CD4-positive, alpha-beta T cell treated with Interleukin-6 at 100 ng/mL for 8 hours (primary cell): ENCODE measurements around the gene RAB31.

ENCODE experiments used
- DNase-seq: peaks from one replicate; pipeline ENCODE4 v3.0.0-alpha.2; 2020; ENCODE audit warnings: mixed read lengths, low spot score

The RAB31 gene

GRCh38 chr18:9822587-9823185 is 114.6 kb downstream of the RAB31 start:
- no peak for DNase-seq

- no peak for DNase-seq
These were observed 115.8 kb downstream of the RAB31 start for GRCh38 chr18:9823805-9824473.

- DNase-seq = no peak
These were observed 116.4 kb downstream of the RAB31 start for GRCh38 chr18:9824474-9824832.

GRCh38 chr18:9824952-9825371 is 116.9 kb downstream of the RAB31 start:
- DNase-seq = no peak

- DNase-seq = no peak
These were observed 117.5 kb downstream of the RAB31 start for GRCh38 chr18:9825571-9826073.

- no peak for DNase-seq
These were observed 118.6 kb downstream of the RAB31 start for GRCh38 chr18:9826685-9827084.

GRCh38 chr18:9827211-9827792 is 119.2 kb downstream of the RAB31 start:
- DNase-seq = no peak

GRCh38 chr18:9827793-9828505 is 119.8 kb downstream of the RAB31 start:
- DNase-seq = no peak

- DNase-seq = no peak
These were observed 120.7 kb downstream of the RAB31 start for GRCh38 chr18:9828506-9829396.

- DNase-seq = no peak
These were observed 121.3 kb downstream of the RAB31 start for GRCh38 chr18:9829397-9829712.

GRCh38 chr18:9831036-9831722 is 123.1 kb downstream of the RAB31 start:
- DNase-seq = no peak

- DNase-seq = no peak
These were observed 123.7 kb downstream of the RAB31 start for GRCh38 chr18:9831723-9832199.

GRCh38 chr18:9832871-9833270 is 124.8 kb downstream of the RAB31 start:
- no peak for DNase-seq

GRCh38 chr18:9834551-9834950 is 126.5 kb downstream of the RAB31 start:
- DNase-seq = no peak

- DNase-seq = no peak
These were observed 127.1 kb downstream of the RAB31 start for GRCh38 chr18:9835113-9835755.

- no peak for DNase-seq
These were observed 127.7 kb downstream of the RAB31 start for GRCh38 chr18:9835825-9836224.

GRCh38 chr18:9838144-9838877 is 130.2 kb downstream of the RAB31 start:
- no peak for DNase-seq

GRCh38 chr18:9839211-9839610 is 131.1 kb downstream of the RAB31 start:
- DNase-seq = no peak

- DNase-seq = no peak
These were observed 131.8 kb downstream of the RAB31 start for GRCh38 chr18:9839853-9840252.

GRCh38 chr18:9841752-9842151 is 133.7 kb downstream of the RAB31 start:
- no peak for DNase-seq
